WTC11 (cell line): ENCODE results near the gene CLMP. TPM values are rescaled to one million over a fixed set of nuclear protein-coding genes. Genes with fewer than 3 reads are reported as not detected.

Experiments
- ATAC-seq: fragments of 200-7000 bp; cut with Tn5 transposase; 2 replicates; pipeline ENCODE4 v1.10.0; 2021; ENCODE audit warnings: mild to moderate bottlenecking, moderate library complexity
- CTCF ChIA-PET: fragments of 300-600 bp; sonication (Branson Sonifier 250); formaldehyde crosslinking; loops from one replicate; lab custom pipeline; 2021; ENCODE audit warnings: antibody characterized with exemption; lab: Charles Lee
- POLR2A ChIA-PET: fragments of 350-600 bp; sonication (Branson Sonifier 250); formaldehyde crosslinking; loops from one replicate; lab custom pipeline; 2021; ENCODE audit warnings: antibody characterized with exemption; lab: Charles Lee
- DNase-seq: peaks from one replicate; pipeline ENCODE4 v3.0.0; 2021; ENCODE audit warnings: low spot score
- H3K27ac Mint-ChIP-seq: 2 replicates; pipeline ENCODE4 v1.8.0; 2021; ENCODE audit warnings: mixed read lengths
- H3K27me3 Mint-ChIP-seq: 2 replicates; pipeline ENCODE4 v1.8.0; 2021; ENCODE audit warnings: low read depth, mild to moderate bottlenecking, moderate library complexity, mixed read lengths
- H3K36me3 Mint-ChIP-seq: 2 replicates; pipeline ENCODE4 v1.8.0; 2021; ENCODE audit warnings: mixed read lengths
- H3K4me1 Mint-ChIP-seq: 2 replicates; pipeline ENCODE4 v1.8.0; 2022; ENCODE audit warnings: mixed read lengths
- H3K4me3 Mint-ChIP-seq: 2 replicates; pipeline ENCODE4 v1.8.0; 2021; ENCODE audit warnings: mild to moderate bottlenecking, moderate library complexity, mixed read lengths
- H3K9me3 Mint-ChIP-seq: 2 replicates; pipeline ENCODE4 v1.8.0; 2021; ENCODE audit warnings: mixed read lengths
- ERG ChIP-seq: fragments of 250-450 bp; sonication (Bioruptor Pico); IDR thresholded peaks from 2 replicates; pipeline ENCODE4 v1.8.0; 2021; ENCODE audit warnings: mild to moderate bottlenecking
- GRHL2 ChIP-seq: fragments of 250-450 bp; sonication (Bioruptor Pico); IDR thresholded peaks from 2 replicates; pipeline ENCODE4 v1.8.0; 2022; ENCODE audit warnings: mild to moderate bottlenecking, moderate library complexity; ENCODE audit not compliant: insufficient replicate concordance, severe bottlenecking
- GTF2I ChIP-seq: fragments of 250-450 bp; sonication (Bioruptor Pico); conservative IDR thresholded peaks from 2 replicates; pipeline ENCODE4 v1.4.0; 2021; ENCODE audit warnings: mild to moderate bottlenecking
- HMGA2 ChIP-seq: fragments of 250-450 bp; sonication (Bioruptor Pico); IDR thresholded peaks from 2 replicates; pipeline ENCODE4 v1.4.0; 2021; ENCODE audit warnings: mild to moderate bottlenecking, moderate library complexity
- KAT7 ChIP-seq: sonication (generic); formaldehyde crosslinking; IDR thresholded peaks from 2 replicates; pipeline ENCODE4 v1.8.1; 2023; ENCODE audit warnings: missing genetic modification reagents, mild to moderate bottlenecking, borderline replicate concordance
- MAX ChIP-seq: sonication (generic); formaldehyde crosslinking; IDR thresholded peaks from 2 replicates; pipeline ENCODE4 v1.8.0; 2022; ENCODE audit warnings: mild to moderate bottlenecking, missing genetic modification reagents
- MLX ChIP-seq: sonication (generic); formaldehyde crosslinking; IDR thresholded peaks from 2 replicates; pipeline ENCODE4 v1.8.1; 2023; ENCODE audit warnings: mild to moderate bottlenecking, missing genetic modification reagents, moderate library complexity
- NR1H2 ChIP-seq: sonication (generic); formaldehyde crosslinking; IDR thresholded peaks from 2 replicates; pipeline ENCODE4 v1.9.0; 2021; ENCODE audit warnings: mild to moderate bottlenecking, moderate library complexity, missing genetic modification reagents
- USF1 ChIP-seq: sonication (generic); formaldehyde crosslinking; IDR thresholded peaks from 2 replicates; pipeline ENCODE4 v1.8.0; 2022; ENCODE audit warnings: mild to moderate bottlenecking, missing genetic modification reagents
- ZNF121 ChIP-seq: sonication (generic); formaldehyde crosslinking; IDR thresholded peaks from 2 replicates; pipeline ENCODE4 v1.8.0; 2023; ENCODE audit warnings: missing genetic modification reagents
- ZNF263 ChIP-seq: sonication (generic); formaldehyde crosslinking; IDR thresholded peaks from 2 replicates; pipeline ENCODE4 v1.8.1; 2022; ENCODE audit warnings: low read depth, mild to moderate bottlenecking, moderate library complexity, missing genetic modification reagents
- ZNF281 ChIP-seq: sonication (generic); formaldehyde crosslinking; IDR thresholded peaks from 2 replicates; pipeline ENCODE4 v1.8.0; 2023; ENCODE audit warnings: mild to moderate bottlenecking, missing genetic modification reagents
- ZNF396 ChIP-seq: fragments of 250-450 bp; sonication (Bioruptor Pico); IDR thresholded peaks from 2 replicates; pipeline ENCODE4 v1.8.0; 2021; ENCODE audit warnings: mild to moderate bottlenecking, moderate library complexity, borderline replicate concordance
- ZNF423 ChIP-seq: fragments of 250-450 bp; sonication (Bioruptor Pico); IDR thresholded peaks from 2 replicates; pipeline ENCODE4 v2.1.2; 2022; ENCODE audit warnings: mild to moderate bottlenecking, moderate library complexity
- ZNF671 ChIP-seq: fragments of 250-450 bp; sonication (Bioruptor Pico); IDR thresholded peaks from 2 replicates; pipeline ENCODE4 v1.8.0; 2021; ENCODE audit warnings: mild to moderate bottlenecking
- total RNA-seq: library from RNA; stranded (reverse); gene quantifications from 3 replicates; pipeline ENCODE4 v1.2.3, GENCODE V29; 2021
- TF ChIP-seq, protein P1 (sequence below): sonication (generic); formaldehyde crosslinking; IDR thresholded peaks from 2 replicates; pipeline ENCODE4 v1.8.0; 2022; ENCODE audit warnings: mild to moderate bottlenecking, missing genetic modification reagents

CLMP gene
- total RNA-seq, 1 experiment from 2014 or later, result 20.0 TPM

GRCh38 chr11:123230346-123230745 lies 35.3 kb upstream of the CLMP start:
- H3K4me1 Mint-ChIP-seq, result peaks cover 23% of the 10 kb centered on the region
- POLR2A ChIA-PET, result no interaction called here
- ATAC-seq, result no peak
- TF ChIP-seq, protein P1, sequence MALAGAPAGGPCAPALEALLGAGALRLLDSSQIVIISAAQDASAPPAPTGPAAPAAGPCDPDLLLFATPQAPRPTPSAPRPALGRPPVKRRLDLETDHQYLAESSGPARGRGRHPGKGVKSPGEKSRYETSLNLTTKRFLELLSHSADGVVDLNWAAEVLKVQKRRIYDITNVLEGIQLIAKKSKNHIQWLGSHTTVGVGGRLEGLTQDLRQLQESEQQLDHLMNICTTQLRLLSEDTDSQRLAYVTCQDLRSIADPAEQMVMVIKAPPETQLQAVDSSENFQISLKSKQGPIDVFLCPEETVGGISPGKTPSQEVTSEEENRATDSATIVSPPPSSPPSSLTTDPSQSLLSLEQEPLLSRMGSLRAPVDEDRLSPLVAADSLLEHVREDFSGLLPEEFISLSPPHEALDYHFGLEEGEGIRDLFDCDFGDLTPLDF (CRISPR knock-in tag), result no peak
- TF ChIP-seq ZNF396 (CRISPR knock-in tag), result no peak
- TF ChIP-seq ZNF121, result no peak
- TF ChIP-seq MAX (CRISPR knock-in tag), result no peak
- no peak for TF ChIP-seq ZNF671 (CRISPR knock-in tag)
- TF ChIP-seq GTF2I, result no peak
- TF ChIP-seq ZNF423, result no peak
- TF ChIP-seq ZNF263 (CRISPR knock-in tag), result no peak
- TF ChIP-seq ERG, result no peak
- TF ChIP-seq NR1H2, result no peak
- TF ChIP-seq MLX (CRISPR knock-in tag), result no peak
- TF ChIP-seq USF1, result no peak
- TF ChIP-seq HMGA2 (CRISPR knock-in tag), result no peak
- TF ChIP-seq GRHL2, result no peak
- TF ChIP-seq KAT7 (CRISPR knock-in tag), result no peak
- TF ChIP-seq, all 79 proteins: peak for 0
- H3K9me3 Mint-ChIP-seq, result no peaks in the 10 kb centered on the region
- no peaks in the 10 kb centered on the region for H3K36me3 Mint-ChIP-seq
- H3K4me3 Mint-ChIP-seq, result no peak overlapping the region
- CTCF ChIA-PET, result interaction anchor here (0.5 to 2.3 kb wide), 2 partner anchors 17 to 351 kb away, joined by 4 to 12 read pairs; no protein-coding TSS in a partner anchor
- peaks cover 3% of the 10 kb centered on the region; the same call in 1 of the 2 replicates for H3K27me3 Mint-ChIP-seq
- H3K27ac Mint-ChIP-seq, result no peak overlapping the region
- no peak for DNase-seq

- Mint-ChIP-seq H3K4me1 (peaks cover 18% of the 10 kb centered on the region), H3K9me3 (no peaks in the 10 kb centered on the region), H3K4me3 (no peak overlapping the region), H3K27ac (no peak overlapping the region), H3K36me3 (no peaks in the 10 kb centered on the region), H3K27me3 (peaks cover 3% of the 10 kb centered on the region; the same call in 1 of the 2 replicates)
- CTCF ChIA-PET, result interaction anchor here (0.6 to 2.4 kb wide), 2 partner anchors 62 to 65 kb away, joined by 3 to 9 read pairs; no protein-coding TSS in a partner anchor
- POLR2A ChIA-PET, result no interaction called here
- ATAC-seq, result peak; percentile 66
- no peak for DNase-seq
- TF ChIP-seq MAX (CRISPR knock-in tag), result no peak
- no peak for TF ChIP-seq ZNF281 (CRISPR knock-in tag)
Measured at GRCh38 chr11:123228496-123229163, 33.6 kb upstream of the CLMP start.
